Heart right ventricle (tissue), 16 donors: ENCODE measurements around the gene IL12RB2. TPM values are rescaled to one million over a fixed set of nuclear protein-coding genes. Genes with fewer than 3 reads are reported as not detected.
"Not testable (repeated sequence)": the region's sequence is repeated elsewhere in the genome, so short reads cannot be mapped to it uniquely, and the experiment has no call there.

Experiments used
- ATAC-seq, 8 donors: fragments of 200-7000 bp; cut with Tn5 transposase; one replicate each; pipeline ENCODE4 v1.9.1; 2020; ENCODE audit warnings: mild to moderate bottlenecking in 8 of 8, moderate library complexity in 8 of 8, moderate number of reproducible peaks in 1 of 8
- DNase-seq, 2 donors: peaks; one replicate each; pipeline ENCODE4 v3.0.0-alpha.2; 2020
- H3K27ac ChIP-seq, 10 donors: fragments of 200-600 bp; sonication (generic) in 2 of 10; one replicate each; pipeline versions ENCODE4 v1.5.0 to v1.8.0; 2020 to 2022; ENCODE audit warnings: mild to moderate bottlenecking in 3 of 10
- H3K27me3 ChIP-seq, 7 donors: fragments of 200-600 bp; one replicate each; pipeline ENCODE4 v1.8.0; 2021 to 2022; ENCODE audit warnings: mild to moderate bottlenecking in 2 of 7
- H3K36me3 ChIP-seq, 9 donors: fragments of 200-600 bp; sonication (generic) in 1 of 9; one replicate each; pipeline versions ENCODE4 v1.5.0 to v1.8.0; 2020 to 2022; ENCODE audit warnings: mild to moderate bottlenecking in 2 of 9
- H3K4me1 ChIP-seq, 9 donors: fragments of 200-600 bp; sonication (generic) in 1 of 9; one replicate each; pipeline versions ENCODE4 v1.5.0 to v1.8.0; 2020 to 2022; ENCODE audit warnings: mild to moderate bottlenecking in 4 of 9
- H3K4me3 ChIP-seq, 10 donors: fragments of 200-600 bp; sonication (generic) in 2 of 10; one replicate each; pipeline versions ENCODE4 v1.5.0 to v1.8.0; 2020 to 2022; ENCODE audit warnings: mild to moderate bottlenecking in 7 of 10, moderate library complexity in 2 of 10
- H3K9me3 ChIP-seq, 11 donors: fragments of 200-600 bp in 10 of 11; sonication (generic) in 2 of 11; one replicate each; pipeline versions ENCODE4 v1.5.0 to v1.8.0; 2013 to 2022; ENCODE audit warnings: mild to moderate bottlenecking in 2 of 11, control low read depth in 1 of 11, moderate library complexity in 1 of 11
- WGBS, 2 donors: extraction: QIAGEN DNeasy Blood & Tissue Kit; methylation state at CpG; one replicate each; pipeline ENCODE4 v1.1.7; 2013; ENCODE audit warnings: inconsistent platforms in 1 of 2; 5-methylcytosine and 5-hydroxymethylcytosine counted together
- intact Hi-C, 10 donors: fragments of 100-400 bp; cut with DNase I; formaldehyde crosslinking; loops; one replicate each; pipeline versions ENCODE4 v1.11.1 to v1.14.2; 2022
- polyA plus RNA-seq, 2 donors: library from polyadenylated mRNA; stranded (reverse); fragments of 200-250 nt; gene quantifications; one replicate each; pipeline ENCODE4 v1.2.3, GENCODE V29; 2013
- total RNA-seq, 10 donors: library from RNA; stranded (reverse); fragmentation: NEBNext Ultra II Directional in 3 of 10; extraction: Animal tissue kit (Norgen Biotek cat#: 25700) in 3 of 10; gene quantifications; one replicate each; pipeline versions ENCODE4 v1.2.1 to v1.2.4, GENCODE V29; 2021 to 2023
- TF ChIP-seq, protein P1 (sequence below), 9 donors: fragments of 200-600 bp; sonication (generic) in 2 of 9; IDR thresholded peaks; one replicate each; pipeline versions ENCODE4 v1.5.0 to v1.8.0; 2021 to 2022; ENCODE audit warnings: antibody characterized with exemption in 9 of 9, mild to moderate bottlenecking in 5 of 9, moderate library complexity in 1 of 9
- donor health status: Arrhythmogenic right ventricular cardiomyopathy.
- donor health status: ischemic (EF 13 %, LVEDD 7.1; RV severe dilation, severe dysfunction).
- donor health status: healthy with polysubstance abuse.
- donor health status: DM: no; HTN: yes; CAD: no.
- donor health status: DM: no; HTN: no; CAD: no.
- donor health status: ischemic (EF 25% LVEDD 6.9; RV normal size, moderate dysfunction).
- donor health status: ischemic (EF 25% LVEDD 5.7; RV mildly dilated, moderate dysfunction).
- donor health status: healthy.
- donor health status: DM: yes; HTN: yes; CAD: no.
- donor health status: Ischemic cardiomyopathy.
- donor health status: ischemic (EF 35%, LVEDD 5.7; RV mildly dilated, moderate dysfunction).
- donor health status: nonischemic (EF 11% LVEDD 7.7; RV severe dilation, severe dysfunction).
- donor health status: DM: yes; HTN: yes; CAD: no.
- donor health status: PGD.
- donor health status: ischemic (EF 29% LVEDD 5.4; RV normal size, mild dysfunction).
- donor health status: nonischemic (EF 23%, LVEDD 6.1; RV moderate dilation, normal function).

Gene IL12RB2
- total and polyA plus RNA-seq, 12 donors = 0.09 to 1.2 (median 0.22) TPM; not detected in 1

DNA sequence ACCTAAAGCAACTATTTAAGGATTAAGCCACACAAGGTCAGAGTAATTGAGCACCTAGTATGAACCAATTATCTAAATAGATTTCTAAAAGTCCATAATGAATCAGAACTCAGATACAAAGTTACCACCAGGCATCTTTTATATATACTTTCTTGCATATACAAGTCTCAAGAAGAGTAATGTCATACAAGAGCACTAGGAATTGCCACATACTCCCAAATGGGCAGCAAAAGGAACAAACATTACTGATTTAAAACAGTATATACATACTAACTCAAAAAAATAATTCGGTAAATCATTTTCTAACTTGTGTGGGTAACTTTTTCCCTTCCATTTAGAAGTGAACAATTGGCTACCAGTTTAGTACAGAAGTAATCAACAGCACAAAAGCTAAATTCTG is 100.5 kb downstream of the IL12RB2 start:
- 95 to 97% methylated on average over 1 of the region's 1 CpG for WGBS, 2 donors
- DNase-seq (no peak), ATAC-seq (no peak)
- Histone ChIP-seq H3K27me3 (no peaks in the 10 kb centered on the region), H3K4me3 (no peak overlapping the region), H3K36me3 (peaks cover 0 to 51% (median 20%) of the 10 kb centered on the region in 9 donors), H3K27ac (no peak overlapping the region), H3K4me1 (peaks cover 0 to 16% (median 11%) of the 10 kb centered on the region in 9 donors), H3K9me3 (no peaks in the 10 kb centered on the region)
- TF ChIP-seq, protein P1, sequence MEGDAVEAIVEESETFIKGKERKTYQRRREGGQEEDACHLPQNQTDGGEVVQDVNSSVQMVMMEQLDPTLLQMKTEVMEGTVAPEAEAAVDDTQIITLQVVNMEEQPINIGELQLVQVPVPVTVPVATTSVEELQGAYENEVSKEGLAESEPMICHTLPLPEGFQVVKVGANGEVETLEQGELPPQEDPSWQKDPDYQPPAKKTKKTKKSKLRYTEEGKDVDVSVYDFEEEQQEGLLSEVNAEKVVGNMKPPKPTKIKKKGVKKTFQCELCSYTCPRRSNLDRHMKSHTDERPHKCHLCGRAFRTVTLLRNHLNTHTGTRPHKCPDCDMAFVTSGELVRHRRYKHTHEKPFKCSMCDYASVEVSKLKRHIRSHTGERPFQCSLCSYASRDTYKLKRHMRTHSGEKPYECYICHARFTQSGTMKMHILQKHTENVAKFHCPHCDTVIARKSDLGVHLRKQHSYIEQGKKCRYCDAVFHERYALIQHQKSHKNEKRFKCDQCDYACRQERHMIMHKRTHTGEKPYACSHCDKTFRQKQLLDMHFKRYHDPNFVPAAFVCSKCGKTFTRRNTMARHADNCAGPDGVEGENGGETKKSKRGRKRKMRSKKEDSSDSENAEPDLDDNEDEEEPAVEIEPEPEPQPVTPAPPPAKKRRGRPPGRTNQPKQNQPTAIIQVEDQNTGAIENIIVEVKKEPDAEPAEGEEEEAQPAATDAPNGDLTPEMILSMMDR (IDR thresholded peaks at IDR 0.05) = no peak
- intact Hi-C loops = no loop called here

DNA sequence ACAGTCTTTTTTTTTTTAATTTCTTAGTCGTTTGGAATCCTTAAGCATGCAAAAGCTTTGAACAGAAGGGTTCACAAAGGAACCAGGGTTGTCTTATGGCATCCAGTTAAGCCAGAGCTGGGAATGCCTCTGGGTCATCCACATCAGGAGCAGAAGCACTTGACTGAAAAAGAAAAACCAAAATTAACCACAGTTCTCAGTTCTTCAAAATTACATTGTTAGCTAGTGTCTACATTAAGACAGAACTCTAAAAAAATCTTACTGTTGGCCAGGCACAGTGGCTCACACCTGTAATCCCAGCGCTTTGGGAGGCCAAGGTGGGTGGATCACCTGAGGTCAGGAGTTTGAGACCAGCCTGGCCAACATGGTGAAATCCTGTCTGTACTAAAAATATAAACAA is 105.4 kb downstream of the IL12RB2 start:
- 75 to 79% methylated on average over 2 of the region's 2 CpGs for WGBS, 2 donors
- ATAC-seq, H3K27me3 ChIP-seq, H3K4me1 ChIP-seq, H3K27ac ChIP-seq, DNase-seq, H3K9me3 ChIP-seq, H3K4me3 ChIP-seq, intact Hi-C loops: not testable (repeated sequence)
- H3K36me3 ChIP-seq = peaks cover 0 to 92% (median 61%) of the 10 kb centered on the region in 9 donors

GRCh38 chr1:67414574-67414973 is 106.9 kb downstream of the IL12RB2 start:
- DNase-seq = no peak
- ATAC-seq = no peak
- TF ChIP-seq, protein P1 (IDR thresholded peaks at IDR 0.05) = no peak
- Histone ChIP-seq H3K4me3 (no peak overlapping the region), H3K36me3 (peaks cover 5 to 100% (median 67%) of the 10 kb centered on the region in 9 donors), H3K27me3 (no peaks in the 10 kb centered on the region), H3K4me1 (peaks cover 0 to 19% (median 8%) of the 10 kb centered on the region in 9 donors), H3K9me3 (no peaks in the 10 kb centered on the region), H3K27ac (no peak overlapping the region)
- 95 to 99% methylated on average over 2 of the region's 2 CpGs for WGBS, 2 donors
- intact Hi-C loops = no loop called here

DNA sequence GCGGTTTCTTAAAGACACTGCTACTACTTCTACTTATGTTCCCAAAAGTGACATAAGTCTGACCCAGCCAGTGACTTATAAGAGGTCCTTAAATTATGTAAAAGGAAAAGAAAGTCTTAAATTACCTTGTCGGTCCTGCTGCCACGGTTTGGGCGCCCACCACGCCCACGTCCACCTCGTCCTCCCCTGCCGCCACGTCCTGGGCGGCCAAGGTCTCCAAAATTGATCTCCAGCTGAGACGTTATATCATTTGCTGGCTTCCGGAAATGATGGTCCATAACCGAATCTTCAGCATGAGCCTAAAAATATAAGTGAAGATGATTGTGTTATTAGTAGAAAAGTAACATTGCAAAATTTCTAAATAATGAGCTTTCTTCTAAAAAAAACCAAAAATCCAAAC is 107.4 kb downstream of the IL12RB2 start:
- intact Hi-C loops = no loop called here
- Histone ChIP-seq H3K9me3 (no peaks in the 10 kb centered on the region), H3K4me3 (no peak overlapping the region), H3K27me3 (no peaks in the 10 kb centered on the region), H3K4me1 (peaks cover 0 to 23% (median 10%) of the 10 kb centered on the region in 9 donors), H3K27ac (no peak overlapping the region), H3K36me3 (peaks cover 5 to 100% (median 62%) of the 10 kb centered on the region in 9 donors)
- TF ChIP-seq, protein P1 (IDR thresholded peaks at IDR 0.05) = no peak
- DNase-seq = no peak
- ATAC-seq = no peak
- 93 to 94% methylated on average over 13 of the region's 13 CpGs for WGBS, 2 donors

DNA sequence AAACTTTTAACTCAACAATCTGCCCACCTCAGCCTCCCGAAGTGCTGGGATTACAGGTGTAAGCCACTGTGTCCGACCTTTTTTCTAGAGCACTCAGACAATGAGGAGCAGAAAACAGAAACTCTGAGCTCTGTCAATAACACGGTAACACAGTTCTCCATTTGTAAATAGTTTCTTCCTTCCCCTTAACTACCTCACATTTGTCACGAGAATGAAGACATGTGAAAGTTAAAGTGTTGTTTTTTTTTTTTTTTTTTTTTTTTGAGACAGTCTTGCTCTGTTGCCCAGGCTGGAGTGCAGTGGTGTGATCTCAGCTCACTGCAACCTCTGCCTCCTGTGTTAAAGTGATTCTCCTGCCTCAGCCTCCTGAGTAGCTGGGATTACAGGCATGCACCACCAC is 110.1 kb downstream of the IL12RB2 start:
- H3K27ac ChIP-seq, H3K9me3 ChIP-seq, H3K27me3 ChIP-seq, DNase-seq, H3K4me3 ChIP-seq, intact Hi-C loops, ATAC-seq: not testable (repeated sequence)
- WGBS, 2 donors = 83 to 87% methylated on average over 4 of the region's 4 CpGs
- Histone ChIP-seq H3K4me1 (peaks cover 0 to 40% (median 24%) of the 10 kb centered on the region in 9 donors), H3K36me3 (peaks cover 9 to 100% (median 71%) of the 10 kb centered on the region in 9 donors)
